HG03060 (cell line): ENCODE data around the gene FXYD2.

Experiments
- ATAC-seq: cut with Tn5 transposase; IDR thresholded peaks from one replicate; pipeline ENCODE4 v1.9.1; 2021; ENCODE audit warnings: low read depth, moderate number of reproducible peaks; ENCODE audit not compliant: unreplicated experiment

Gene FXYD2

GRCh38 chr11:117770061-117770460 lies 54.5 kb downstream of the FXYD2 start:
- no peak for ATAC-seq
